ENCODE measurements around the gene CLCN3.
A peak's percentile ranks its signal among the peaks of the same experiment; 100 is the strongest.
"Not testable (repeated sequence)": the region's sequence is repeated elsewhere in the genome, so short reads cannot be mapped to it uniquely, and the experiment has no call there.

CLCN3 gene

DNA sequence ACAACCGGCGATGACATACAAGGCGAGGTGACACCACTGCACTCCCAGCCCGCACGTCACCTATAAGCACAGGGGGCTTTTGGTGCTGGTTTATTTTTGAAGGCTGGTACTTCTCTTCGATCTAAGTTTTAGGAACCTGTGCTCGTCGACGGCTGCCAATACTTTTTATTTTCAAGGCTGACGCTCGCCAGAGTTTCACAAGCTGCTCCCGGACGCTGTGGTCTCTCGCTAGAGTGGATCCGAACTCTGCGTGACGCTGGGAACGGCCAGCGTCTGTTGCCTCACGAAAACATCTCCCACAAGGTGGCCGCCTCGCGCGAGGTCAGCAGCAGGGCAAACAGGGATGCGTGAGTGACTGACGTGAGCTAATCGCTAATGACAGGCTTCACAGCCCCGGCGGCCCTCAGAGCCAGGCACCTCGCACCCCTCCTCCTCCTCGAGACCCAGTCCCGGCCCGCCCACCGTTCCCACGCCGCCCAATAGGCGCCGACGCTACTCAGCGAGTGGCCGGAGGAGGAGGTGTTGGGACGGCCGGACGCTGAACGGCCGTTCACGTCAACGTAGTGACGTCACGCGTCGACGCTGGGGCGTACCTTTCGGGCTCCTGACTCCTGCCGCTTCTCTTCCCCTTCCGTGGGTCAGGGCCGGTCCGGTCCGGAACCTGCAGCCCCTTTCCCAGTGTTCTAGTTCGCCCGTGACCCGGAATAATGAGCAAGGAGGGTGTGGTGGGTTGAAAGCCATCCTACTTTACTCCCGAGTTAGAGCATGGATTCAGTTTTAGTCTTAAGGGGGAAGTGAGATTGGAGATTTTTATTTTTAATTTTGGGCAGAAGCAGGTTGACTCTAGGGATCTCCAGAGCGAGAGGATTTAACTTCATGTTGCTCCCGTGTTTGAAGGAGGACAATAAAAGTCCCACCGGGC is at the start of gene CLCN3:
Gene CLCN3, plus strand, starts transcription at position 621 of the 922 bp plus-strand sequence. CDS start 15,351 bp downstream, outside the sequence.
- DNase-seq (ENCODE audit: low read depth) = peak; percentile 92

DNA sequence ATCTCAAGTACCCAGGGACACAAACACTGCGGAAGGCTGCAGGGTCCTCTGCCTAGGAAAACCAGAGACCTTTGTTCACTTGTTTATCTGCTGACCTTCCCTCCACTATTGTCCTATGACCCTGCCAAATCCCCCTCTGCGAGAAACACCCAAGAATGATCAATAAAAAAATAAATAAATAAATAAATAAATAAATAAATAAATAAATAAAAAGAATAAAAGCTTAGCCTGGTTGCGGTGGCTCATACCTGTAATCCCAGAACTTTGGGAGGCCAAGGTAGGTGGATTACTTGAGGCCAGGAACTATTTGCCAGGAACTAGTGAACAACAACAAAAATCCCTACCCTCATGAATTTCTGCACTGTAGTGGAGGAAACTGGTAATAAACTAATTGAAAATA is 49.4 kb upstream of the CLCN3 start:
- not testable (repeated sequence) for DNase-seq (ENCODE audit: low read depth)

DNA sequence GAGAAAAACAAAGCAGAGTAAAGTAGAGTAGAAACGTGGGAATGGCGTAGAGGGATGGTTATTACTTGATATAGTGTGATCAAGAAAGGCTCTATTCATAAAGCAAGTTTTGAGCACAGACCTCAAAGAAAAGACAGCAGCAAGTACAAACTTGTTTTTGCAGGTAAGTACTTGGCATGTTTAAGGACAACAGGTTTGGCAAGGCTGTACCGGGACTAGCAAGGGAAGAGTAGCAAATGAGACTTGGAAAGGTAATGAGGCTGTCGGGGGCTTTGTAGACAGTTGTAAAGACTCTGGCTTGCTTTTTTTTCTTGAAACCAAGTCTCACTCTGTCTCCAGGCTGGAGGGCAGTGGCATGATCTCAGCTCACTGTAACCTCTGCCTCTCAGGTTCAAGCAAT is 48.9 kb upstream of the CLCN3 start:
- no peak for DNase-seq (ENCODE audit: low read depth)

DNA sequence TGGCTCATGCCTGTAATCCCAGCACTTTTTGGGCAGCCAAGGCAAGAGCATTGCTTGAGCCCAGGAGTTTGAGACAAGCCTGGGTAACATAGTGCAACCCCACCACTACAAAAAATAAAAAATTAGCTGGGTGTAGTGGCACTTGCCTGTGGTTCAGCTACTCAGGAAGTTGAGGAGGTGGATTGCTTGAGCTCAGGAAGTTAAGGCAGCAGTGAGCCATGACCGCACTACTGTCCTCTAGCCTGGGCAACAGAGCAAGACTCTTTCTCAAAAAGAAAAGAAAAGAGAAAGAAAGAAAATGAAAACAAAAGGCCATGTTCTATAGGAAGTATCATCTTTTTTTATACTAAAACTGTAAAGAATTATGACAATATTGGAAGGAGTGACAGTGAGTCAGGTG is 46.5 kb upstream of the CLCN3 start:
- no peak for DNase-seq (ENCODE audit: low read depth)

DNA sequence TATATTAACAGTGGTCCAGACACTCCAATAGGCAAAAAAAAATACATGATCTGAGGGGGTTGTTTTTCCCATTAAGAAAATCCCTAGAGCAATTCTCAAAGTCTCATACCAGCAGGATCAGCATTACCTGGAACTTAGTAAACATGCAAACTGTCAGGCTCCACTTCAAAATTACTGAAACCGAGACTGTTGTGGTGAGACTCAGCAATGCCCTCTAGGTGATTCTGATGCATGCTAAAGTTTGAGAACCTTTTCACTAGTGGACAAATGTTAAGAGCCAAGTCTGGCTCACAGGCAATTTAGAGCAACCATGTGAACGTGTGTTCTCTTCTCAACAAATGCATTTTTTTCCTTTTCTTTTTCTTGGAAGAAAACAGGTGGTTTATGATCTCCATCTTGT is 38.2 kb upstream of the CLCN3 start:
- DNase-seq (ENCODE audit: low read depth) = no peak

DNA sequence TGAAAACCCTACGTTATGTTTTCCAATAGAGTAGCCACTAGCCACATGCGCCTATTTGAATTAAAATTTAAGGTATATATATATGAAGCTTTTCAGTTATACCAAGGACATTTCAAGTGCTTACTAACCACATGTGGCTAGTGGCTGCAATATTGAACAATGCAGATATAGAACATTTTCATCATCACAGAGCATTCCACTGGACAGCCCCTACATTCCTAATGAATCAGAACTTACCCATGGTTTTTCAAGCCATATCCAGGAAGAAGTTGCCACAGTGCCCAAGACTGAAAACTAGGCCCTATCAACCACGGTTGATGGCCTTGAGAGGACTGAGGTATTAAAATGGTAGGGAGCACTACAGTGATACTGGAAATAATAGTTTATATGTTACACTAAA is 37.7 kb upstream of the CLCN3 start:
- DNase-seq (ENCODE audit: low read depth) = no peak

DNA sequence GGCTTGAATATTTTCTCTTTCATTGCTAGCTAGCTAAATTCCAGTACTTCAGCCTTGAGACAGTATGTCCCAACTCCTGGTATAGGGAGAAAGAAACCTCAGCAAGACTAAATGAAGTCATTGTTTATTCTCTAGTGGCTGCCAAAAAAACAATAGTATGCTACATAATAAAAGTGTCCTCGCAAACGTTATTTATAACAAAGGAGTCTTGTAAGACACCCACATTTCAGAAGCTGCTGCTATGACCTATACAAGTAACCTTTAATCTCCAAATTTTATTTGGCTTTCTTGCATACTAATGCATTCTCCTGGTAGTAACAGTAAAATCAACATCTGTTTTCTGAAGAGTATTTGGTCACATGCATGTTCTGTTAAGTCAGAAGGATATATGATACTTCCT is 36.8 kb upstream of the CLCN3 start:
- no peak for DNase-seq (ENCODE audit: low read depth)

DNA sequence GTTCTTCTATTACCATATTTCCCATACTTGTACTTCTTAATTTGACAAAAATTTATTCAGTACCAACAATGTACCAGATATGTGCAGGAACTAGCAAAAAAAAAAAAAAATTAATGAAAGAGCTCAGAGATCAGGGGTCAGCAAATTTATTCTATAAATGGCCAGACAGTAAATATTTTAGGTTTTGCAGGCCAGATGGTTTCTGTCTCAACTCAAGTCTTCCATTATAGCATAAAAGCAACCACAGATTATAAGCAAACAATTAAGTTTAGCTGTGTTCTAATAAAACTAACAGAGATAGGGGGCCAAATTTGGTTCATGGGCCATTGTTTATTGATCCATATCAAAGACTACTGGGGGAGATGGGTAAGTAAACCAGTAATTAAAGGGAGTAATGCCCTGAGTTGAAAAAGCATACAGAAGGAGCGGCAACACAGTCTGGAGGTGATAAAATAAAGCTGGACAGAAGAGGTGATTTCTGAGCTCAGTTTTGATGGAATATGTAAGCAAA is 27.3 kb upstream of the CLCN3 start:
- no peak for DNase-seq (ENCODE audit: low read depth)

DNA sequence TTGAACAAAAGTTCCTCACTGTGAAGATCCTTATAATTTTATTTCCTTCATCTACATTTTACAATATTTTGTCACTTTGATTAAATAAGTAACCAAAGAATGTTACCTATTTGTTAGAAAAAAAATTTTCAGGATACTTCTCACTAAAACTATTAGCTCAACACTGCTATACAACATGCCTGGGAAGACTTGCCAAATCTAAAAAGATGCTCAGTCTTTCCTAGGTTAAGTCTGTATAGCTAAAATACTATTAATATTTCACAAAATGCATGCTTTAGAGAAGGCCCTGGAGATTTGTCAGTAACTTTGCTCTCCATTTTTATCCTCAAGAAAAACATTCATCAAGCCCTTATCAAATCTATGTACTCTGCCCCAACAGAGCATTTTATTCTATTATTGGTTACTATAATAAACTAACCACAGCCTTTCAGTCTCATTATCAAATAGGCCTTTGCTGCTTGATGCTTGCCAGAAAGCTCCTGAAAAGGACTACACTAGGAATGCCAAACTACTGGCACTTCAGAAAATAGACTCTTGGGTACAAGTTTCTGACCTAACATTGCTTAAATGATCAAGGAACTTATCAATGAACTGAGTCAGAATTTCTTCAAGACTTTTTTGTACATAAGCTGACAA is 25.7 kb upstream of the CLCN3 start:
- DNase-seq (ENCODE audit: low read depth) = no peak

DNA sequence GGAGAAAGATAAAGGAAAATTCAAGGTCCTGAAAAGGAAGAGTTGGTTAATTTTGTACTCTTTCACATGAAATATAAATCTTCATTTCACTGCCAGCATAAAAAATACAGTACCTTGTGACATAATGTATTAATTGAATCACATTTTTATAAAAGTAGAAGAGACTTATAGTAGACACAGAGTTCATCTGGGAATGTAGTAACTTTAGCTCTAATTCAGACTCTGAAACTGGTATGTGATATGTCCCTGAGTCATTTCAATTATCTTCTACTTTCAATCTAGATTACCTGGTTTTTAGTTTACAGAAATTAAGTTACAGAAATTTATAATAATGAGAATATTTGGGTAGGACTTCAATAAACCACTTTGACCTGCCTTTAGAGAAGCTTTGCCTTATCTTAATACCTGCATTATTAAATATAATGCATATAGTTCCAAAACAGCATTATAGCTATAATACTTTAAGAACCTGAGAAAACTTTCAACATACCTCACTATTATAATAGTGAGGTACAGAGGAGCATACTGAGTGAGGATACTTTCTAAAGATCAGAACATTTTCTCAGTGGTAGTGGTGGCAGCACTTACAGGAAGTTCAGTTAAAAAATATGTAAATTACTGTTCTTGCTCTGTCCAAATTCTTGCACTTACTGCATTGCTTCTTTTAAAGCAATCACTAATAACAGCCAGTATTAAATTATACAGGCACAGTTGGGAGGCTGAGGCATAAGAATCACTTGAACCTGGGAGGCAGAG is 19.2 kb upstream of the CLCN3 start:
- DNase-seq (ENCODE audit: low read depth) = no peak

DNA sequence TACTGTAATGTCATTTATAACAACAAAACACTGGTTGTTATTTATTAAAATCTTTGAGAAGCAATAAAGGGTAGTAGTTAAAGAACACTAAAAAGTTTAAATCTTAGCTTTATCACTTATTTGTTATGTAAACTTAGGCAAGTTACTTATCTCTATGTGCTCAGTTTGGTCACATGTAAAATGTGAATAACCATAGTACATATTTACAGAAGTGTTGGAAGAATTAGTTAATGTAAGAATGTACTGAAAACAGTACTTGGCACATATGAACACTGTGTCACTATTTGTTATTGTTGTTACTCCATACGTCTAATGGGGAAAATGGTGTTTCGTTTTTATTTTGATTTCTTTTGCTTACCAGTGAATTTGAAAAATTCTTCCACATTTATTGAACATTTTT is 17.1 kb upstream of the CLCN3 start:
- no peak for DNase-seq (ENCODE audit: low read depth)

DNA sequence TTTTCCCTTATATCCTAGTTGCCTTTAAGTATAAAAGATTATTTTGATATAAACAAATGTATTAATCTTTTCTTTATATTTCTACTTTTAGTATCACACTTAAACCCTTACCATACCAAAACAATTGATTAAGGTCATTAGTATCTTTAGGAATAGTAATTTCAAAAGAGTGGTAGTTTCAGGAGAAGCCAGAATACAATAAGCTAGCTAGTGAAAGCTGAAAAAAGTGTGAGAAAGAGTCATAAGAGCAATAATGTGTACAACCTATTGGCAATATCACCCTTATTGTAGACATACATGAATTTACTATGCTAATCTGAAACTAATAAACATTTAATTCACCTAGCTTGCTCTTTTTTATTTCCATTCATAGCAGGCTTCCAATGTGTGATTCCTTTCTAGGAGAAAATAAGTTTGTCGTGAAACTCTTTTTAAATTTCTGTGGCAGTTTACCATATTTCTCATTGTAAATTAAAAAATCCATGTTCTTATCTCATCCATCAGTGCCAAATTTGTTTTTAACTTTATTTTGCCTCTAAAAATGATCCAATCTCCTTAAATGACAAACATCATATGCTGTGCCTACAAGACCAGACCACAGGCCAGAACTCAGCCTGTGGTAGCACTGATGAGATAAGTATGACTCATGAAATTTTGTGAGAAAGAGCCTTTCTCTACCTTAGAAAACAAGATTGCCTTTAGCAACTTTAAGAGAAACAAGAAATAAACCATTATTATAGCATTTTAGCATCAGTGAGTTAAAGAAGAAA is 16.1 kb upstream of the CLCN3 start:
- DNase-seq (ENCODE audit: low read depth) = no peak

DNA sequence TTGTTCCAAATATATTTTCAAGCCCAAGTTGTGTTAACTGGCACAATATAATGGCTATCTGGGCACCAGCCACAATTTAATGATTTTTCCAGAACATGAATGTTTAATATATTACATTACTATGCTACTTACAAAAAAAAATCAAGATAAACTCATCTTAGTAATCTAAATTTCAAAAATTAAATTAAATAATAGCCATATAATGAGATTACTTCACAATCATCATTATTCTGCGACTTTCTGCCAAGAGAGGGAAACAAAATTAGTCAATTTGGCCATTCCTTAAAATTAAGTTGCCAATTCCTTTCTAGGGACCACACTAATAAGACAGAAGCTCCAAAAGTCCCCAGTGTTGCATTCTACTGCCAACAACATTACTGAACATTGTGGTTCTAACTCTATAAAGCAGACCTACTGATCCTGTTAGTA is 15.5 kb upstream of the CLCN3 start:
- no peak for DNase-seq (ENCODE audit: low read depth)

DNA sequence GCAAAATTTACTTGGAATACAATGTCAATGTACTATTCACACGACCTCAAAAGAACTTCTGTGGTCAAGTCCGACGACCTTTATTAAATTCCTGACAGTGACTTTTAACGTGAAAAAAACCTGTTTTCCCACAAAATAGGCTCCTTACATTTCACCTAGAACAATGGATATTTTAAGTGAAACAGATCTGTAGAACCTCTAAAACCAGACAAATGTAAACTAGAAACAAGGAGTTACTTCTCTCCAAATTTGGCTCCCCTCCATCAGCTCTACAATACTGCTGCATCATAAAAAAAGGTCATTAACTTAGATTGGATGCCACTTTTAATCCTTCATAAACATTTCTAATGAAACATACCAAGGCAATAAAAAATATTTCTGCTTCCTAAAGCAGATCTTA is 9.2 kb upstream of the CLCN3 start:
- DNase-seq (ENCODE audit: low read depth) = no peak

DNA sequence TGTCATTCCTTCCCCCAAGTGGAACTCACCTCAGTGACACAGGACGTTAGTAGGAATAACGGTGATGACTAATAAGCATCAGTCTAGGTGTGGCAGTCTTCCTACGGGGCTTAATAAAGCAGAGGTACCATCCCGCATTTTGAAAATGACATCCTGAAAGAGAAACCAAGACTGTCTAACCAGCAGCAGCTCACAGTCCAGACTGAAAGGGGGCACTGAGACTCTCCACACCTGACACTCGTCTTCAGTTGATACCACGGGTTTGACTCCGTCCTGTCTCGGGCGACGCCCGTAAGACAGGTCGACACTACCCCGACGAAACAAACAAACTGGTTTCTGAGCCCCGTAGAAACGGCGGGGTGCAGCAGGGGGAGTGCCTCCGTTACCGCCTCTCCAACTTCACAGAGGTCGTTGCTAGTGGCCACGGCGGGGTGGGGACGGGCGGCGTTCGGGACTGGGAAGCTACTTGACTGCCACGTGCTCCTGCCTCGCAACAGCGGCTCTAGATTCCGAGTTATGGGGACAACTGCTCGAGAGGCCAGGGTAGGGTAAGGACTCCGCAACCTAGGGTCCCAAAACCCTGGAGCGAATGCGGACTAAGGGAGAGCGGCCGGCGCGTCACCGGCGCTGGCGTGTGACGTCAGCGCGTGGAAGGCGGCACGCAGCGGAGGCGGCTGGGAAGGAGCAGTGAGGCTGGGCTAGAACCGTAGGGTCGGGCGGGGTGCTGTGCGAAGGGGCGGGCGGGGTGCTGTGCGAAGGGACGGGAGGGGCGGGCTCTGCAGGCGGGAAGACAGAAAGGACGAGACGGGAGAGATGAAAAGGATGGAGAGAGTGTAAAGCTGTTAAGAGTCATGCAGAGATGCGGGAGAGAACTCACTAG is 8.1 kb upstream of the CLCN3 start, which contains the start of gene NEK1:
Gene NEK1, minus strand, starts transcription at position 593 of the 880 bp plus-strand sequence. CDS start 9,953 bp downstream, outside the sequence.
- peak; percentile 84 for DNase-seq (ENCODE audit: low read depth)

DNA sequence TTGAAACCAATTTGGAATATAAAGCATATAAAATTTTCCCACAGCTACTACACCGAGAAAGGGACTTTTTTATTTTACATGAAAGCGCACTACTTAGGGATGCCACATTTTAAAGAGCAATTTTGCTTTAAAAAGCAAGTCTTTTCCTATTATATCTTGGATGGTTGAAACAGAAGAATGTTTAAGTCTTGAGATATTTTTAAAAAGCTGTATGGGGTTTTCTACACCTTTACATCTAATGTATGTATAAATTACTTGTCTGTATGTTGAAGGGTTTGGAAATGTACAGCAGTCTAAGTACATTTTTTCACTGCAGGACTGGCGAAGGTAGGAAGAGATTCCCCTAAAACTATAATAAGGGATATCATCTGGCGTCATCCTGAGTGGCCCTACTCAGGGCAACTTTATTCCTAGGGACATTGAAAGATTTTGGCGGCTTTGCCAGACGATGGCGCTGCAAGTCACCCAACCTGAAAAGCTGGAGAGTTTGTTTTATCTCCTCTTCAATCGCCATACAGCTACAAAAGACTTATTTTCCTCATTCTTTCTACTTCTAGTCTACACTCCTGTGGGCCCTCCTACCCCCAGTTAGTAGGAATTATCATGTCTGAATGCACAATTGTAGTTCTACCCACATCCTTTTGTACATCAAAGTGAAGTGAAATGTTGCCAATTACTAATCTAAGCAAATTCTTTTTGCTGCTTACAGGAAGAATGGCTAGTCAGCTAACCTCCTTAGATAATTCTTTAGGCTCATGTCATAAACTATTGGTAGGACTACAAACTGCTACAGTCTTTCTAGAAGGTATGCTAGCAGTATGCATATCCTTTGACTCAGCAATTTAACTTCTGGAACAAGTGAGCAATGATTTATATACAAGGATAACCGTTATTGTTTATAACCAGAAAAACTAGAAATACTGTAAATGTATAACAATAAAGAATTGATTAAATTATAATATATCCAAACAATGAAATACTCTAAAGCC is 7.2 kb upstream of the CLCN3 start:
- peak; percentile 49 for DNase-seq (ENCODE audit: low read depth)

DNA sequence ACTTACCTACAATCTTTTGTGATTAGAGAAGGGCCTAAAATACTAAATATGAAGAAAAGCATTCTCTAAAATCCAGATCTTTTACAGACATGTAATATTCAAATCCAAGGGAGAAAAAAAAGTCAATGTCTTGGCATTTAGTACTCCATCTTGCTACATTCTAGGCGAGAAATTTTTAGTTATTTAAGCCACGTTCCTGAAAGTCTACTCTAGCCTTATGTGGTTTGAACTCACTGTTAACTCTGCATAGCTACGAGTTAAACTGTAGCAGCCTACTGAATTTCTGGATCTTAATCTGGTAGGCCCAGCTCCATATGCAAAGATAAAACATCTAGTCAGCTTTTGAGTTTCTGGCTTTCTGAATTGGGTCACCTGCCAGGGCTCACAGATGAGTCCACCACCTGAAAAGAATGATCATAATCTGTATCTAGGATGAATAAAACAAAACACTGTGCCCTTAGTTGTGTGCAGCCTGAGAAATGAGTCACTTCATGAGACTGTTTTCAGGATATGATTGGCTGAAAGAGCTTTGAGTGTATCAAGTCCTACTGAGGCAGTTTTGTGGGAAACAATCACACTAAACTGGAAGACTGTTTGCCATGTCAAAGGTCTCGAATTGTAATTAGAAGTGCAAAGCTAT is 4.8 kb upstream of the CLCN3 start:
- DNase-seq (ENCODE audit: low read depth) = no peak

DNA sequence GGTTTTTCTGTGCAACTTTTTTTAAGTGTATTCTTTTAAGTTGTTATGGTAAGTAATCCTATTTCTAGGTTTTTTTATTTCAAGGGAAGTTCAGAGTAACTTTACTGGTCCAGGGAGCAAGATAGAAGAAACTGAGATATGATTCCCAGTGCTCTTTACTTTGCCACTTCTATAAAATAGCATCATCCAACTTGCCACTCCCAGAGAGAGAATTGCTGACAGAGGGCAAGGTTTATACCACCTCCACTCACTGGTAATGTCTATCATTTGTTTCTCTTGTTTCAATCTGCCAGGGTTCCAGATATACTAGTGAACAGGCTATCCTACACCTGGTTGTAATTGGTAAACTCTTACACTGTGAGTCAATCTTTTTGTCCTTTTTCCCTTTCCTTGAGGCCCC is 3.5 kb upstream of the CLCN3 start:
- DNase-seq (ENCODE audit: low read depth) = no peak

DNA sequence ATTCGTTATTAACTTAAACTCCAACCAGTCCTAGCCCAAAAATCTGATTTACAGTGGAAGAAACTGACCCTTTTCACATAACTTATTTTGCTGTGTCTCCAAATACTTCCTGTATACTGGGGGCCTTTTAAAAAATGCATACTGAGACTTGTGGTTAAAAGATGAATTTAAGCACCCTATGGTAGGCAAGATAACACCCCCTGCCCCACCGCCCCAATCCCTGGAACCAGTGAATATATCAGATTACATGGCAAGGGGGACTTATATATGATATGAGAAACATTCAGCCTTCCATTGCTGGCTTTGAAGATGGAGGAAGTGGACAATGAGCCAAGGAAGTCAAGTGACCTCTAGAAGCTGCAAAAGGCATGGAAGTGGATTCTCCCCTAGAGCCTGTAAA is 3.1 kb upstream of the CLCN3 start:
- no peak for DNase-seq (ENCODE audit: low read depth)

Measured in activated T-cell treated with anti-CD3 and anti-CD28 coated beads for 48 hours (primary cell).